IMR-90 (cell line): ENCODE results near the gene MEIS2. TPM values are rescaled to one million over a fixed set of nuclear protein-coding genes. Genes with fewer than 3 reads are reported as not detected.

ENCODE experiments used
- ATAC-seq: fragments of 200-7000 bp; cut with Tn5 transposase; 2 replicates; pipeline ENCODE4 v1.9.1; 2020; ENCODE audit warnings: low read depth, mild to moderate bottlenecking, moderate library complexity
- BruUV-seq: library from RNA; stranded (reverse); fragments of 400-500 nt; replicated peaks from 2 replicates; lab custom pipeline; 2021; lab: Mats Ljungman, UMichigan
- CTCF ChIA-PET: fragments of 300-600 bp; formaldehyde crosslinking; extraction: SDS; loops from one replicate; lab custom pipeline; 2021; ENCODE audit warnings: antibody characterized with exemption; lab: Yijun Ruan, JAX
- POLR2A ChIA-PET: fragments of 300-600 bp; sonication (Branson Sonifier 250); formaldehyde crosslinking; loops from one replicate; lab custom pipeline; 2022; ENCODE audit warnings: antibody characterized with exemption; ENCODE audit not compliant: unreplicated experiment; lab: Charles Lee
- DNase-seq: peaks from one replicate; pipeline ENCODE4 v3.0.0; 2013
- H2AFZ ChIP-seq: replicated peaks from 2 replicates; pipeline ENCODE3; 2013; ENCODE audit warnings: low read length, mild to moderate bottlenecking; ENCODE audit not compliant: poor library complexity
- H2AK5ac ChIP-seq: 2 replicates; pipeline ENCODE4 v1.6.1; 2013; ENCODE audit warnings: low read depth, low read length, inconsistent platforms
- H2AK9ac ChIP-seq: replicated peaks from 2 replicates; pipeline ENCODE3; 2013; ENCODE audit warnings: mild to moderate bottlenecking, low read depth, low read length, moderate library complexity; ENCODE audit not compliant: poor library complexity
- H2BK120ac ChIP-seq: 2 replicates; pipeline ENCODE4 v1.6.1; 2013; ENCODE audit warnings: low read depth, low read length, inconsistent platforms
- H2BK15ac ChIP-seq: 3 replicates; pipeline ENCODE4 v1.6.1; 2013; ENCODE audit warnings: low read depth, low read length, inconsistent platforms
- H2BK20ac ChIP-seq: 2 replicates; pipeline ENCODE4 v1.6.1; 2013; ENCODE audit warnings: low read depth, mild to moderate bottlenecking, inconsistent platforms, low read length, moderate library complexity
- H2BK5ac ChIP-seq: 2 replicates; pipeline ENCODE4 v1.6.1; 2013; ENCODE audit warnings: mild to moderate bottlenecking, low read depth, low read length, inconsistent platforms; ENCODE audit not compliant: poor library complexity, severe bottlenecking
- H3K14ac ChIP-seq: replicated peaks from 2 replicates; pipeline ENCODE4 v1.6.1; 2013; ENCODE audit warnings: low read depth, low read length, inconsistent platforms
- H3K18ac ChIP-seq: 2 replicates; pipeline ENCODE4 v1.6.1; 2013; ENCODE audit warnings: low read depth, low read length, control low read depth
- H3K23ac ChIP-seq: 2 replicates; pipeline ENCODE4 v1.6.1; 2013; ENCODE audit warnings: low read depth, low read length, inconsistent platforms
- H3K27ac ChIP-seq: 2 replicates; pipeline ENCODE4 v1.5.1; 2013; ENCODE audit warnings: mild to moderate bottlenecking, control low read depth, low read length; ENCODE audit not compliant: insufficient read depth
- H3K27me3 ChIP-seq: 2 replicates; pipeline ENCODE4 v1.6.1; 2013; ENCODE audit warnings: low read length; ENCODE audit not compliant: control insufficient read depth, insufficient read depth
- H3K36me3 ChIP-seq: 2 replicates; pipeline ENCODE4 v1.6.1; 2013; ENCODE audit warnings: low read length, mixed read lengths; ENCODE audit not compliant: control insufficient read depth, insufficient read depth
- H3K4ac ChIP-seq: 2 replicates; pipeline ENCODE4 v1.6.1; 2013; ENCODE audit warnings: low read depth, low read length, inconsistent platforms
- H3K4me1 ChIP-seq: 2 replicates; pipeline ENCODE4 v1.6.1; 2013; ENCODE audit warnings: low read length, mixed read lengths; ENCODE audit not compliant: control insufficient read depth, insufficient read depth
- H3K4me2 ChIP-seq: 2 replicates; pipeline ENCODE4 v1.6.1; 2013; ENCODE audit warnings: low read depth, mild to moderate bottlenecking, control low read depth, low read length, moderate library complexity
- H3K4me3 ChIP-seq: 2 replicates; pipeline ENCODE4 v1.5.1; 2013; ENCODE audit warnings: low read depth, mild to moderate bottlenecking, control low read depth, low read length, moderate library complexity; ENCODE audit not compliant: insufficient read depth
- H3K56ac ChIP-seq: 2 replicates; pipeline ENCODE4 v1.6.1; 2013; ENCODE audit warnings: low read length, inconsistent platforms; ENCODE audit not compliant: insufficient read depth; ENCODE audit errors: extremely low read depth
- H3K79me1 ChIP-seq, 2 experiments: 2 replicates each; pipeline ENCODE4 v1.6.1; 2013; ENCODE audit warnings: low read length in 2 of 2, inconsistent platforms in 1 of 2, low read depth in 1 of 2
- H3K9ac ChIP-seq: 2 replicates; pipeline ENCODE4 v1.6.1; 2013; ENCODE audit warnings: low read depth, low read length, control low read depth
- H3K9me1 ChIP-seq: 2 replicates; pipeline ENCODE4 v1.6.1; 2013; ENCODE audit warnings: low read length, inconsistent platforms; ENCODE audit not compliant: insufficient read depth
- H3K9me3 ChIP-seq: 2 replicates; pipeline ENCODE4 v1.6.1; 2013; ENCODE audit warnings: low read length; ENCODE audit not compliant: control insufficient read depth, insufficient read depth
- H4K20me1 ChIP-seq: 2 replicates; pipeline ENCODE4 v1.6.1; 2013; ENCODE audit warnings: low read length, inconsistent platforms; ENCODE audit not compliant: insufficient read depth
- H4K5ac ChIP-seq: 2 replicates; pipeline ENCODE4 v1.6.1; 2013; ENCODE audit warnings: mild to moderate bottlenecking, low read depth, low read length, control low read depth
- H4K8ac ChIP-seq, 2 experiments: 2 replicates each; pipeline ENCODE4 v1.6.1; 2013; ENCODE audit warnings: low read depth in 2 of 2, low read length in 2 of 2, control low read depth in 1 of 2, inconsistent platforms in 1 of 2
- H4K91ac ChIP-seq: 2 replicates; pipeline ENCODE4 v1.6.1; 2013; ENCODE audit warnings: low read depth, low read length, inconsistent platforms; ENCODE audit not compliant: insufficient read depth
- NFE2L2 ChIP-seq: fragments of 150-350 bp; IDR thresholded peaks from 2 replicates; pipeline ENCODE4 v1.6.1; 2016; ENCODE audit warnings: low read depth, mild to moderate bottlenecking, low read length
- POLR2A ChIP-seq: IDR thresholded peaks from 2 replicates; pipeline ENCODE4 v1.6.1; 2012; ENCODE audit warnings: mild to moderate bottlenecking, low read depth, low read length
- RAD21 ChIP-seq: IDR thresholded peaks from 2 replicates; pipeline ENCODE4 v1.6.1; 2012; ENCODE audit warnings: low read length, improper control_type of control experiment
- SMC3 ChIP-seq: fragments of 150-350 bp; IDR thresholded peaks from 2 replicates; pipeline ENCODE4 v1.6.1; 2016; ENCODE audit warnings: low read depth, mild to moderate bottlenecking, antibody characterized with exemption, low read length, moderate library complexity
- whole genome bisulfite sequencing, 2 experiments: methylation state at CpG; one replicate each; pipeline versions ENCODE4 v1.1.5 to v1.1.7; 2013; ENCODE audit warnings: missing lambda C conversion rate in 2 of 2; ENCODE audit not compliant: insufficient read length in 1 of 2; ENCODE audit errors: extremely low coverage in 2 of 2; 5-methylcytosine and 5-hydroxymethylcytosine counted together
- dilution Hi-C: fragments of 300-500 bp; cut with HindIII; formaldehyde crosslinking; loops from one replicate; pipeline ENCODE4 v1.14.3; 2018; ENCODE audit warnings: low sequenced_read_pairs; ENCODE audit not compliant: unreplicated experiment
- in situ Hi-C: fragments of 300-500 bp; cut with MboI; formaldehyde crosslinking; loops from 3 replicates; pipeline ENCODE4 v1.14.3; 2019; ENCODE audit warnings: low sequenced_read_pairs, inconsistent platforms, mixed read lengths
- intact Hi-C: fragments of 100-400 bp; cut with micrococcal nuclease; formaldehyde crosslinking; loops from 2 replicates; pipeline ENCODE4 v1.10.0; 2022
- polyA plus RNA-seq, 3 experiments: library from polyadenylated mRNA; depleted of rRNA; stranded (reverse); fragments of >200 nt; gene quantifications; 2 replicates each; pipeline ENCODE4 v1.2.3, GENCODE V29; 2012; ENCODE audit warnings: low replicate concordance in 1 of 3
- total RNA-seq: library from RNA; depleted of rRNA; stranded (reverse); fragments of >200 nt; gene quantifications from 2 replicates; pipeline ENCODE4 v1.2.3, GENCODE V29; 2012
- TF ChIP-seq, protein P1 (sequence below): conservative IDR thresholded peaks from 2 replicates; pipeline ENCODE4 v1.5.1; 2012; ENCODE audit warnings: mild to moderate bottlenecking, low read depth, low read length, improper control_type of control experiment

The MEIS2 gene
- total and polyA plus RNA-seq, 2 of the 4 experiments (the other 2 are of a cell fraction): 70.1 to 71.3 TPM

DNA sequence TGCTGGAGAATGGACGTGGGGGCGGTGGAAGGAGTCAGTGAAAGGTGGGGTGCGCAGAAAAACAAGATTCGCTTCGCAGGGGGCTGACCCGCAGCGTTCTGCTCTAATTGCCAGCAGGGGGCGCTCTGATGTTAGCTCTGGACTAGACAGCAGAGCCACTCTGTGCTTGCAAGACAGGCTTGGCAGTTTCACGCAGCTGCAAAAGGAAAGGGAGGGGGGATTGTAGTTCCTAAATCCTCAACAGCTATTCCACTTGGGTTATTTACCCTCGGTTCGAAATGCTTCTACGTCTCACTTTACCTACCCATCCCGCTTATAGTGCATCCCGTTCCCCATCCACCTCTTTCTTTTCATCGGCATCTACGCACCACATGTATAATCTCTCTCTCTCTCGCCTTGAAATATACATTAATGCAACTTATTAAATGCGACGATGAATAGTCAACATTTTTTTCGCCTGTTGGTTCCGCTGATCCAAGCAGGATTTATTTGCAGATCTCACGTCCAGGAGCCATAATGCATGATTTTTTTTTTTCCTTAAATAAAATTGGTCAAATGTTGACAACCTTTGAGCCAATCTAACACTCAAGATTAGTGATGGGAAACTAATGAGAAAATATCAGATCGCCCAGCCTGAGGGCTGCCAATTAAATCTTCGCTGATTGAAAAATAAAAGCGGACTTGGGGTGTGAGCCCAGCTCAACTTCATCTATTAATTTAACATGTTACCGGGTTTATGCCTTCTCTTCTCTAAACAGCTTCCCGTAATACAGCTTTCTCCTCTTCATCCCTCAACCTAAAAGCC lies 216.4 kb downstream of the MEIS2 start:
- 35% methylated on average over 6 of the region's 27 CpGs; no CpG with 5 or more reads in 1 of the 2 experiments for WGBS, 2 experiments

More for the DNA sequence above, 216.4 kb downstream of the MEIS2 start:
- H3K36me3 ChIP-seq: no peaks in the 10 kb centered on the region
- DNase-seq (peak; percentile 86), ATAC-seq (peak; percentile 90)
- intact Hi-C loops (loop anchor here (1.0 to 10.0 kb wide), 7 partner anchors 216 to 1367 kb away; partner anchors contain the start of gene MEIS2), in situ Hi-C loops (loop anchor here (10.0 to 25.0 kb wide), 2 partner anchors 241 to 1003 kb away; no protein-coding TSS in a partner anchor), dilution Hi-C loops (no loop called here)
- peak overlapping the region; percentile 35; the same call in 1 of the 2 replicates for H3K4me3 ChIP-seq
- H3K79me1 ChIP-seq: no peaks in the 10 kb centered on the region; a peak in 1 of 4 replicates
- H2BK15ac ChIP-seq: peak overlapping the region; percentile 22; the same call in 1 of the 3 replicates
- no peak overlapping the region for H3K27ac ChIP-seq
- H3K4me1 ChIP-seq: peaks cover 3% of the 10 kb centered on the region; the same call in 1 of the 2 replicates
- TF ChIP-seq SMC3: peak; percentile 77
- TF ChIP-seq NFE2L2: no peak
- peak; percentile 91 for TF ChIP-seq RAD21
- no peak for TF ChIP-seq POLR2A
- TF ChIP-seq, protein P1, sequence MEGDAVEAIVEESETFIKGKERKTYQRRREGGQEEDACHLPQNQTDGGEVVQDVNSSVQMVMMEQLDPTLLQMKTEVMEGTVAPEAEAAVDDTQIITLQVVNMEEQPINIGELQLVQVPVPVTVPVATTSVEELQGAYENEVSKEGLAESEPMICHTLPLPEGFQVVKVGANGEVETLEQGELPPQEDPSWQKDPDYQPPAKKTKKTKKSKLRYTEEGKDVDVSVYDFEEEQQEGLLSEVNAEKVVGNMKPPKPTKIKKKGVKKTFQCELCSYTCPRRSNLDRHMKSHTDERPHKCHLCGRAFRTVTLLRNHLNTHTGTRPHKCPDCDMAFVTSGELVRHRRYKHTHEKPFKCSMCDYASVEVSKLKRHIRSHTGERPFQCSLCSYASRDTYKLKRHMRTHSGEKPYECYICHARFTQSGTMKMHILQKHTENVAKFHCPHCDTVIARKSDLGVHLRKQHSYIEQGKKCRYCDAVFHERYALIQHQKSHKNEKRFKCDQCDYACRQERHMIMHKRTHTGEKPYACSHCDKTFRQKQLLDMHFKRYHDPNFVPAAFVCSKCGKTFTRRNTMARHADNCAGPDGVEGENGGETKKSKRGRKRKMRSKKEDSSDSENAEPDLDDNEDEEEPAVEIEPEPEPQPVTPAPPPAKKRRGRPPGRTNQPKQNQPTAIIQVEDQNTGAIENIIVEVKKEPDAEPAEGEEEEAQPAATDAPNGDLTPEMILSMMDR: peak; percentile 88
- no peaks in the 10 kb centered on the region for H4K20me1 ChIP-seq
- no peak overlapping the region for H3K18ac ChIP-seq
- CTCF ChIA-PET: interaction anchor here (0.5 to 1.8 kb wide), 10 partner anchors 9 to 1008 kb away, joined by 3 to 12 read pairs (median 4); no protein-coding TSS in a partner anchor
- H3K27me3 ChIP-seq: peaks cover 24% of the 10 kb centered on the region
- 0 out of 2 replicates have a peak overlapping the region, but pooled peaks have one; percentile 7 for H3K56ac ChIP-seq
- H2BK20ac ChIP-seq: no peak overlapping the region
- H4K91ac ChIP-seq: no peak overlapping the region
- H3K4me2 ChIP-seq: peak overlapping the region; percentile 96
- peaks cover 2% of the 10 kb centered on the region; the same call in 1 of the 2 replicates for H3K9me3 ChIP-seq
- H2AFZ ChIP-seq: peak overlapping the region; percentile 84
- BruUV-seq: no TSS peak
- peak overlapping the region; percentile 58; the same call in 1 of the 2 replicates for H2BK120ac ChIP-seq
- H3K9me1 ChIP-seq: no peaks in the 10 kb centered on the region
- H2AK9ac ChIP-seq: peak overlapping the region; percentile 28
- no peak overlapping the region for H4K5ac ChIP-seq
- no peak overlapping the region; the same call in 1 of the 2 replicates for H3K23ac ChIP-seq
- no peak overlapping the region for H3K9ac ChIP-seq
- H4K8ac ChIP-seq: 0 out of 4 replicates have a peak overlapping the region, but pooled peaks of 1 of the 2 experiments have one; percentile 68
- no peak overlapping the region for H3K14ac ChIP-seq
- H2AK5ac ChIP-seq: no peak overlapping the region
- H3K4ac ChIP-seq: no peak overlapping the region
- H2BK5ac ChIP-seq: no peak overlapping the region
- POLR2A ChIA-PET: no interaction called here
